Pancreas (tissue), 10 donors: ENCODE results near the gene NR6A1. TPM values are rescaled to one million over a fixed set of nuclear protein-coding genes. Genes with fewer than 3 reads are reported as not detected.

Source experiments
- ATAC-seq, 4 donors: fragments of 200-7000 bp; cut with Tn5 transposase; one replicate each; pipeline versions ENCODE4 v1.8.0 to v1.9.1; 2020; ENCODE audit warnings: mild to moderate bottlenecking in 4 of 4, moderate library complexity in 4 of 4
- DNase-seq, 6 donors: peaks; one replicate each; pipeline ENCODE4 v3.0.0-alpha.2; 2020
- FAIRE-seq: peaks from 2 replicates; lab custom pipeline; 2012; peaks lifted over from hg19 to GRCh38; lab: Jason Lieb, UNC
- H3K27ac ChIP-seq, 4 donors: fragments of 200-600 bp; sonication (generic); 1 replicate in 3 of 4; 2 replicates in 1 of 4; pipeline versions ENCODE4 v1.5.0 to v1.8.0; 2020
- H3K27me3 ChIP-seq, 4 donors: fragments of 200-600 bp; one replicate each; pipeline ENCODE4 v1.8.0; 2021
- H3K36me3 ChIP-seq, 3 donors: fragments of 200-600 bp; sonication (generic) in 1 of 3; one replicate each; pipeline versions ENCODE4 v1.5.0 to v1.8.0; 2020 to 2021
- H3K4me1 ChIP-seq, 3 donors: fragments of 200-600 bp; one replicate each; pipeline ENCODE4 v1.8.0; 2021
- H3K4me3 ChIP-seq, 4 donors: fragments of 200-600 bp; sonication (generic) in 2 of 4; one replicate each; pipeline versions ENCODE4 v1.5.0 to v1.8.0; 2020 to 2021
- H3K9me3 ChIP-seq, 4 donors: fragments of 200-600 bp; one replicate each; pipeline ENCODE4 v1.8.0; 2021
- WGBS, 2 donors: extraction: QIAGEN DNeasy Blood & Tissue Kit; methylation state at CpG; one replicate each; pipeline ENCODE4 v1.1.7; 2013; 5-methylcytosine and 5-hydroxymethylcytosine counted together
- intact Hi-C, 3 donors: fragments of 100-400 bp; cut with DNase I; formaldehyde crosslinking; loops; one replicate each; pipeline versions ENCODE4 v1.11.1 to v1.14.2; 2022
- polyA plus RNA-seq, 2 donors: library from polyadenylated mRNA; stranded (reverse); fragments of 200-250 nt; gene quantifications; one replicate each; pipeline ENCODE4 v1.2.3, GENCODE V29; 2013
- total RNA-seq, 6 donors: library from RNA; stranded (reverse); fragmentation: NEBNext Ultra II Directional in 4 of 6; extraction: Animal tissue kit (Norgen Biotek cat#: 25700) in 4 of 6; gene quantifications; one replicate each; pipeline versions ENCODE4 v1.2.1 to v1.2.4, GENCODE V29; 2021 to 2023
- TF ChIP-seq, protein P1 (sequence below), 4 donors: fragments of 200-600 bp; sonication (generic) in 3 of 4; IDR thresholded peaks; one replicate each; pipeline versions ENCODE4 v1.5.0 to v1.8.0; 2021; ENCODE audit warnings: antibody characterized with exemption in 4 of 4
- donor health status: healthy with polysubstance abuse.
- donor health status: DM: no; HTN: no; CAD: no; lungs with moderate emphysema.
- donor health status: DM: no; HTN: no; CAD: no.
- donor health status: control.
- donor health status: control.
- donor health status: Bipolar disorder and iron deficiency.
- donor health status: DM: yes; HTN: yes; CAD: no.
- donor health status: DM: no; HTN: no; CAD: no.
- donor health status: DM: no; HTN: no; CAD: no.
- donor health status: DM: yes; HTN: yes; CAD: no.

The NR6A1 gene
- total and polyA plus RNA-seq, 8 donors: 2.1 to 3.9 (median 2.6) TPM

DNA sequence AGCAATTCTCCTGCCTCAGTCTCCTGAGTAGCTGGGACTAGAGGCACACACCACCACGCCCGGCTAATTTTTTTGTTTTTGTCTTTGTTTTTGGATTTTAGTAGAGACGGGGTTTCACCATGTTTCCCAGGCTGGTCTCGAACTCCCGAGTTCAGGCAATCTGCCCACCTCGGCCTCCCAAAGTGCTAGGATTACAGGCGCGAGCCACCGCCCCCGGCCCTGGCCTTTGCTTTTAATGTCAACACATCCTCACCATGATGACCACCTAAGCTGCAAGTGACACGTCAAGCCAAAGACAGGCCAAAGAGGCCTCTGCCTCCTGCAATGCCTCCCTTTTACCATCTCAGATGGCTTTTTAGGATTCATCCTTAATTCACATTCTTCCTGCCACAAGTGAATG is 142.4 kb downstream of the NR6A1 start:
- intact Hi-C loops: no loop called here
- 96 to 97% methylated on average over 11 of the region's 11 CpGs for WGBS, 2 donors

DNA sequence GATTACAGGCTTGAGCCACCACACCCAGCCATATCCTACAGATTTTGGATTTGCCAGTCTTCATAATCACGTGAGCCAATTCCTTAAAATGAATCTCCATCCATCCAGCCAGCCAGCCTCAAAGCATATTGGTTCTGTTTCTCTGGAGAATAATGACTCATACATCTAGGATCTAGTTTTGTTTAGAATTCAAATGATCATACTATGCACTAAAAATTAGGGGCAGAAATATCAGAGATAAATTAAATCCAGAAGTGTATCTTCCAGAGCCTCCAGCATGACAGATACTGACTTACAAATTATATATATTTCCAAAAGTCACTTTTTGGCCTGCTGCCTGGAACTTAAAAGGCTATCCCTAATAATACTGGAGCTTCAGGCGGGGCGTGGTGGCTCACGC is 144.8 kb downstream of the NR6A1 start:
- H3K9me3 ChIP-seq: no peaks in the 10 kb centered on the region
- H3K36me3 ChIP-seq: no peaks in the 10 kb centered on the region
- H3K4me1 ChIP-seq: peaks cover 0 to 9% (median 4%) of the 10 kb centered on the region in 3 donors
- DNase-seq (no peak), ATAC-seq (no peak), FAIRE-seq (no peak)
- H3K27ac ChIP-seq: no peak overlapping the region
- H3K4me3 ChIP-seq: no peak overlapping the region
- 95 to 100% methylated on average over 4 of the region's 4 CpGs for WGBS, 2 donors
- intact Hi-C loops: no loop called here
- TF ChIP-seq, protein P1, sequence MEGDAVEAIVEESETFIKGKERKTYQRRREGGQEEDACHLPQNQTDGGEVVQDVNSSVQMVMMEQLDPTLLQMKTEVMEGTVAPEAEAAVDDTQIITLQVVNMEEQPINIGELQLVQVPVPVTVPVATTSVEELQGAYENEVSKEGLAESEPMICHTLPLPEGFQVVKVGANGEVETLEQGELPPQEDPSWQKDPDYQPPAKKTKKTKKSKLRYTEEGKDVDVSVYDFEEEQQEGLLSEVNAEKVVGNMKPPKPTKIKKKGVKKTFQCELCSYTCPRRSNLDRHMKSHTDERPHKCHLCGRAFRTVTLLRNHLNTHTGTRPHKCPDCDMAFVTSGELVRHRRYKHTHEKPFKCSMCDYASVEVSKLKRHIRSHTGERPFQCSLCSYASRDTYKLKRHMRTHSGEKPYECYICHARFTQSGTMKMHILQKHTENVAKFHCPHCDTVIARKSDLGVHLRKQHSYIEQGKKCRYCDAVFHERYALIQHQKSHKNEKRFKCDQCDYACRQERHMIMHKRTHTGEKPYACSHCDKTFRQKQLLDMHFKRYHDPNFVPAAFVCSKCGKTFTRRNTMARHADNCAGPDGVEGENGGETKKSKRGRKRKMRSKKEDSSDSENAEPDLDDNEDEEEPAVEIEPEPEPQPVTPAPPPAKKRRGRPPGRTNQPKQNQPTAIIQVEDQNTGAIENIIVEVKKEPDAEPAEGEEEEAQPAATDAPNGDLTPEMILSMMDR (IDR thresholded peaks at IDR 0.05): no peak
- no peaks in the 10 kb centered on the region for H3K27me3 ChIP-seq

More for the DNA sequence above, 142.4 kb downstream of the NR6A1 start:
- FAIRE-seq (no peak), DNase-seq (no peak), ATAC-seq (no peak)
- H3K4me3 ChIP-seq: no peak overlapping the region
- H3K27me3 ChIP-seq: no peaks in the 10 kb centered on the region
- no peaks in the 10 kb centered on the region for H3K4me1 ChIP-seq
- H3K27ac ChIP-seq: no peak overlapping the region
- TF ChIP-seq, protein P1 (IDR thresholded peaks at IDR 0.05): no peak
- H3K9me3 ChIP-seq: no peaks in the 10 kb centered on the region
- H3K36me3 ChIP-seq: no peaks in the 10 kb centered on the region

DNA sequence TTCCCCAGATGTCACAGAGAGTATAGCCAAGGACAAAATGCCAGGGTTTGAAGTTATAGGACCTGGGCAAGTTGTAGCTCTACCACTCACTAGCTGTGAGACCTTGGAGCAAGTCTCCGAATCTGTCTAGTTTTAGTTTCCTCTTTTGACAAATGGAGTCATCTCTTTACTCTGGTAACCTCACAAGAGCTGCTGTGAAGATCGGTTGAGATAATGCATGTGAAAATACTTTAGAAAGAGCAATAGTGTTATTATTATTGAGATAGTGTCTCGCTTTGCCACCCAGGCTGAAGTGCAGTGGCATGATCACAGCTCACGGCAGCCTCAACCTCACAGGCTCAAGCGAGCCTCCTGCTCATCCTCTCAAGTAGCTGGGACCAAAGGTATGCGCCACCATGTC is 146.0 kb downstream of the NR6A1 start:
- no peak for FAIRE-seq
- H3K9me3 ChIP-seq: no peaks in the 10 kb centered on the region
- no peaks in the 10 kb centered on the region for H3K27me3 ChIP-seq
- peaks cover 0 to 9% (median 4%) of the 10 kb centered on the region in 3 donors for H3K4me1 ChIP-seq
- H3K27ac ChIP-seq: no peak overlapping the region
- no peak overlapping the region for H3K4me3 ChIP-seq
- intact Hi-C loops: no loop called here
- no peak for DNase-seq
- no peak for ATAC-seq
- no peaks in the 10 kb centered on the region for H3K36me3 ChIP-seq
- 95 to 97% methylated on average over 6 of the region's 6 CpGs for WGBS, 2 donors
- TF ChIP-seq, protein P1 (IDR thresholded peaks at IDR 0.05): no peak

DNA sequence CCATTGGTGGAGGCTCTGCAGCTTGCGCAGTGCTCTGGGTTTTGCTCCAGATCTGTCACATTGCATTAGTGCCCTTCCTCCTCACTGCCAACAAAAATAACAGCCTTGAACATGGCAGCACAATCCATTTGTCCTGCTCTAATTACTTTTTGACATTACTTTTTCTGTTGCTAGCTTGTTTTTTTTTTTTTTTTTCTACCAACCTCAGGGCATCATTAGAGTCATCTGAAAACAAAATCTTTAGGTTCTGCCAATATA is 146.4 kb downstream of the NR6A1 start:
- 91 to 93% methylated on average over 1 of the region's 1 CpG for WGBS, 2 donors
- H3K4me1 ChIP-seq: peaks cover 0 to 9% (median 4%) of the 10 kb centered on the region in 3 donors
- DNase-seq: no peak
- intact Hi-C loops: no loop called here
- TF ChIP-seq, protein P1 (IDR thresholded peaks at IDR 0.05): no peak
- H3K27ac ChIP-seq: no peak overlapping the region
- no peak for FAIRE-seq
- H3K27me3 ChIP-seq: no peaks in the 10 kb centered on the region
- H3K36me3 ChIP-seq: no peaks in the 10 kb centered on the region
- no peak overlapping the region for H3K4me3 ChIP-seq
- no peak for ATAC-seq
- no peaks in the 10 kb centered on the region for H3K9me3 ChIP-seq

DNA sequence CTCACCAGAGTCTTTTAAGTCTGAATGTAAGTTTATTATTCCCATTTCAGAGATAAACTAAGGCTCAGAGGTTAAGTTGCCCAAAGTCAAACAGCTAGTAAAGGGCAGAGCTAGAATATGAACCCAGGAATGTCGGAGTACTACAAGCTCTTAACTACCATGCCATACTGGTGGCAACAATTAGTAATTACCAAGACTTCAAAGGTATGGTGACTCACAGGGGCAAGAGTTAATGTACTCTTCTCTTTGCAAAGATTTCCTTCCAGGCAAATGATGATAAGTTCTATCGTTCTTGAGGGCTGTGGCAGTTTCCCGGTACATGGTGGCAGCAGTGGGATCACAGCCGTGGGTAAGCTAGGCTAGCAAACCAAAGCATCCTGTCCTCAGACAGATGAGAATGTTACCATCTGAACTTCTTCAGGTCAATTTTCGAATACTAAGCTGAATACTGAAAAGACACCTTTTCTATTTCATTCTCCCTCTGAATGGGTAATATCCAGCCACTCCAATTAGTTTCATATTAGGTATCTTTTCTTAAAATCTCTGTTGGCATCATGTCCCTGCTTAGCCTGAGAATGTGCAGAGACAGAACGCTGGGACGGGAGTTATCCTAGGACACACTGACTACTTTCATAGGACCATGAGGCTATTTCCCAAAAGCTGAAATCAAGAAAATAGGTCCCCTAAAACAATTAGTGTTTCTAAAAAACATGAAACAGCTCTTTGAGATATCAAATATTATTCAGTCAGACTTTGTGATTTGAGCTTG is 147.0 kb downstream of the NR6A1 start:
- no peak for FAIRE-seq
- H3K27me3 ChIP-seq: no peaks in the 10 kb centered on the region
- H3K4me3 ChIP-seq: no peak overlapping the region
- H3K36me3 ChIP-seq: no peaks in the 10 kb centered on the region
- no peak for ATAC-seq
- intact Hi-C loops: no loop called here
- H3K27ac ChIP-seq: no peak overlapping the region
- peaks cover 0 to 9% (median 4%) of the 10 kb centered on the region in 3 donors for H3K4me1 ChIP-seq
- TF ChIP-seq, protein P1 (IDR thresholded peaks at IDR 0.05): no peak
- no peak for DNase-seq
- H3K9me3 ChIP-seq: no peaks in the 10 kb centered on the region
- WGBS, 2 donors: 91 to 93% methylated on average over 7 of the region's 7 CpGs
